ENCODE data around the gene SRRT. TPM values are rescaled to one million over a fixed set of nuclear protein-coding genes. Genes with fewer than 3 reads are reported as not detected.
"Not testable (repeated sequence)": the region's sequence is repeated elsewhere in the genome, so short reads cannot be mapped to it uniquely, and the experiment has no call there.

The SRRT gene
- total and polyA plus RNA-seq, 4 donors = 27.2 to 45.0 (median 30.3) TPM

- TF ChIP-seq EGR1 (IDR thresholded peaks at IDR 0.05; ENCODE audit: low read depth in 2 of 2) (no peak), HNF4G (IDR thresholded peaks at IDR 0.05) (no peak), RAD21 (IDR thresholded peaks at IDR 0.05) (no peak), TAF1 (conservative IDR thresholded peaks at IDR 0.05) (no peak), FOXA1 (IDR thresholded peaks at IDR 0.05) (no peak), GABPA (IDR thresholded peaks at IDR 0.05 in 1 of 2, conservative IDR thresholded peaks at IDR 0.05 in 1 of 2) (no peak)
These were observed 27.7 kb downstream of the SRRT start (continued) for GRCh38 chr7:100902638-100903037.

GRCh38 chr7:100908512-100908911 is 33.6 kb downstream of the SRRT start:
- no peak for TF ChIP-seq REST (IDR thresholded peaks at IDR 0.05)
- TF ChIP-seq ZBTB33 (IDR thresholded peaks at IDR 0.05) = no peak
- TF ChIP-seq RAD21 (IDR thresholded peaks at IDR 0.05) = no peak
- TF ChIP-seq YY1 (IDR thresholded peaks at IDR 0.05) = no peak
- no peak for TF ChIP-seq TAF1 (conservative IDR thresholded peaks at IDR 0.05)
- TF ChIP-seq JUND (IDR thresholded peaks at IDR 0.05) = no peak
- no peak for TF ChIP-seq HNF4A (conservative IDR thresholded peaks at IDR 0.05)
- no peak for TF ChIP-seq HNF4G (IDR thresholded peaks at IDR 0.05)
- no peak for TF ChIP-seq EGR1 (IDR thresholded peaks at IDR 0.05; ENCODE audit: low read depth in 2 of 2)
- TF ChIP-seq ATF3 (IDR thresholded peaks at IDR 0.05) = no peak
- TF ChIP-seq FOXA2 (IDR thresholded peaks at IDR 0.05) = no peak
- no peak for TF ChIP-seq FOXA1 (IDR thresholded peaks at IDR 0.05)
- TF ChIP-seq NR2F2 (IDR thresholded peaks at IDR 0.05) = no peak
- no peak for TF ChIP-seq GABPA (IDR thresholded peaks at IDR 0.05 in 1 of 2, conservative IDR thresholded peaks at IDR 0.05 in 1 of 2)
- no peak for TF ChIP-seq RXRA (IDR thresholded peaks at IDR 0.05)
- no peak for TF ChIP-seq SP1 (IDR thresholded peaks at IDR 0.05)
- no peaks in the 10 kb centered on the region for H3K36me3 ChIP-seq (ENCODE audit: control insufficient read depth in 4 of 4, insufficient read depth in 3 of 4, low read depth in 1 of 4, low read length in 3 of 4)
- H3K27ac ChIP-seq (ENCODE audit: low read depth in 1 of 2, low read length in 2 of 2) = no peak overlapping the region
- DNase-seq (ENCODE audit: low spot score) = no peak
- no peak overlapping the region for H3K9ac ChIP-seq (ENCODE audit: low read depth in 1 of 2, low read length in 2 of 2)
- H3K27me3 ChIP-seq (ENCODE audit: control insufficient read depth in 4 of 4, insufficient read depth in 4 of 4, low read length in 3 of 4) = no peaks in the 10 kb centered on the region
- WGBS = 77% methylated on average over 5 of the region's 5 CpGs
- no peak overlapping the region for H3K4me3 ChIP-seq (ENCODE audit: low read depth in 1 of 3, low read length in 3 of 3)
- H3K4me1 ChIP-seq (ENCODE audit: control insufficient read depth in 4 of 4, insufficient read depth in 4 of 4, low read length in 3 of 4) = peaks cover 2 to 6% (median 3%) of the 10 kb centered on the region in 4 donors
- H3K9me3 ChIP-seq (ENCODE audit: control insufficient read depth in 4 of 4, low read length in 3 of 4) = peaks cover 0 to 2% (median 0%) of the 10 kb centered on the region in 4 donors

- H3K27ac ChIP-seq (ENCODE audit: low read depth in 1 of 2, low read length in 2 of 2); DNase-seq (ENCODE audit: low spot score); H3K36me3 ChIP-seq (ENCODE audit: control insufficient read depth in 4 of 4, insufficient read depth in 3 of 4, low read depth in 1 of 4, low read length in 3 of 4); H3K27me3 ChIP-seq (ENCODE audit: control insufficient read depth in 4 of 4, insufficient read depth in 4 of 4, low read length in 3 of 4); H3K9ac ChIP-seq (ENCODE audit: low read depth in 1 of 2, low read length in 2 of 2); H3K9me3 ChIP-seq (ENCODE audit: control insufficient read depth in 4 of 4, low read length in 3 of 4); H3K4me3 ChIP-seq (ENCODE audit: low read depth in 1 of 3, low read length in 3 of 3): not testable (repeated sequence)
- peaks cover 4 to 17% (median 7%) of the 10 kb centered on the region in 4 donors for H3K4me1 ChIP-seq (ENCODE audit: control insufficient read depth in 4 of 4, insufficient read depth in 4 of 4, low read length in 3 of 4)
- WGBS = 70% methylated on average over 7 of the region's 7 CpGs
These were observed 35.5 kb downstream of the SRRT start for GRCh38 chr7:100910443-100910842.

Measured in liver (tissue), 9 donors.